ENCODE results near the gene C12orf42. TPM values are rescaled to one million over a fixed set of nuclear protein-coding genes. Genes with fewer than 3 reads are reported as not detected.
A peak's percentile ranks its signal among the peaks of the same experiment; 100 is the strongest.

Gene C12orf42
- total RNA-seq, 1 experiment from 2014 or later: not detected

DNA sequence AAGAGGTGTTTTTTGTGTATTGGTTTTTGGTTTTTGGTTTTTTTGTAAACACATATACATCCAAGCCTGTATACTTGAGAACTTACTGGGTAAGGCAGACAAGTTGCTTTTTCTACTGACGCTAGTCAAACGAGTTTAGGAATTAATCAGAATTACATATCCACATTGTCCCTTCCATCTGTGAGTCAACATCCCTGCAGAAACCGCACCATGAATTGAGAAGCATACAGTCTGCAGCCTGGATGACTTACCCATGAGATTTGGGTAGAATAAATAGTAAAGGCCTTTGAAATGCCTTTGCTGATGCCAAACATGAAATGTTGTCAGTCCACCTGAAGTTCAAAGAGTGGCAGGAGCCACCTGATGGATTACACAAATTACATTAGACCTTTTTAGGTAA, 21.4 kb upstream of the C12orf42 start:
- TF ChIP-seq, protein P1, sequence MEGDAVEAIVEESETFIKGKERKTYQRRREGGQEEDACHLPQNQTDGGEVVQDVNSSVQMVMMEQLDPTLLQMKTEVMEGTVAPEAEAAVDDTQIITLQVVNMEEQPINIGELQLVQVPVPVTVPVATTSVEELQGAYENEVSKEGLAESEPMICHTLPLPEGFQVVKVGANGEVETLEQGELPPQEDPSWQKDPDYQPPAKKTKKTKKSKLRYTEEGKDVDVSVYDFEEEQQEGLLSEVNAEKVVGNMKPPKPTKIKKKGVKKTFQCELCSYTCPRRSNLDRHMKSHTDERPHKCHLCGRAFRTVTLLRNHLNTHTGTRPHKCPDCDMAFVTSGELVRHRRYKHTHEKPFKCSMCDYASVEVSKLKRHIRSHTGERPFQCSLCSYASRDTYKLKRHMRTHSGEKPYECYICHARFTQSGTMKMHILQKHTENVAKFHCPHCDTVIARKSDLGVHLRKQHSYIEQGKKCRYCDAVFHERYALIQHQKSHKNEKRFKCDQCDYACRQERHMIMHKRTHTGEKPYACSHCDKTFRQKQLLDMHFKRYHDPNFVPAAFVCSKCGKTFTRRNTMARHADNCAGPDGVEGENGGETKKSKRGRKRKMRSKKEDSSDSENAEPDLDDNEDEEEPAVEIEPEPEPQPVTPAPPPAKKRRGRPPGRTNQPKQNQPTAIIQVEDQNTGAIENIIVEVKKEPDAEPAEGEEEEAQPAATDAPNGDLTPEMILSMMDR (conservative IDR thresholded peaks at IDR 0.05; ENCODE audit: low read depth, low read length): no peak
- TF ChIP-seq EZH2phosphoT487 (IDR thresholded peaks at IDR 0.05; ENCODE audit: borderline replicate concordance, low read length) (no peak), EZH2 (IDR thresholded peaks at IDR 0.05; ENCODE audit: low read length, unreplicated experiment) (no peak)
- Histone ChIP-seq H3K27ac (ENCODE audit: low read length) (no peak overlapping the region), H3K9me3 (ENCODE audit: low read length) (no peaks in the 10 kb centered on the region), H3K79me2 (ENCODE audit: low read length) (no peaks in the 10 kb centered on the region), H3K9ac (ENCODE audit: low read length) (no peak overlapping the region), H3K4me2 (ENCODE audit: low read length) (no peak overlapping the region), H3K4me3 (ENCODE audit: low read length) (no peak overlapping the region), H4K20me1 (ENCODE audit: low read length) (no peaks in the 10 kb centered on the region), H3K27me3 (ENCODE audit: low read length) (no peaks in the 10 kb centered on the region), H3K4me1 (ENCODE audit: insufficient read depth, low read length) (no peaks in the 10 kb centered on the region), H2AFZ (ENCODE audit: low read length) (no peak overlapping the region), H3K36me3 (ENCODE audit: low read depth, low read length) (no peaks in the 10 kb centered on the region), H3K9me2 (replicated peaks; ENCODE audit: low read length) (no peaks in the 10 kb centered on the region), H3F3A (ENCODE audit: low read length, unreplicated experiment) (no peaks in the 10 kb centered on the region)
- no TSS peak for BruUV-seq (replicated peaks)
- ATAC-seq (no peak), DNase-seq (peak; percentile 57)
- ChIA-PET POLR2A (ENCODE audit: unreplicated experiment) (no interaction called here), CTCF (no interaction called here)
- intact Hi-C loops (cut with micrococcal nuclease): no loop called here

DNA sequence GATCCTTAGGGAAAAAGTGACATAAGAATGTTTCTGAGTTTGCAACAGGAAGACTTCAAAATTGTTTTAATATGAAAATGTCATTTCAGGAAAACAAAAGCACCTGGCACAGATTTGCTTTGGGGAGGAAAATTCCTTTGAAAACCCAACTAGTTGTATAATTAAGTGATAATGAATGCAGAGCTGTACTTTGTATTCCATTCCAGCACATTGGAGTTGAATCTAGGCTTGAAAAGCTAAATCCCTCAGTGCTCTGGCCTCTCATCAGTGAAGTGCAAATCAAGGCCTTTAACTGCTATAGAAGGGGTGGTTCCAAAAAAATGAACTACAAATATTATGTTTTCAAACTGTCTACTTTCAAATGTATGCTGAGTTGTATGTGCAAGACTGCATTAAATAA, 19.6 kb upstream of the C12orf42 start:
- Histone ChIP-seq H3K27me3 (ENCODE audit: low read length) (no peaks in the 10 kb centered on the region), H3K9ac (ENCODE audit: low read length) (no peak overlapping the region), H3K4me3 (ENCODE audit: low read length) (no peak overlapping the region), H3K36me3 (ENCODE audit: low read depth, low read length) (no peaks in the 10 kb centered on the region), H4K20me1 (ENCODE audit: low read length) (no peaks in the 10 kb centered on the region), H3K4me2 (ENCODE audit: low read length) (no peak overlapping the region), H3K27ac (ENCODE audit: low read length) (no peak overlapping the region), H3K4me1 (ENCODE audit: insufficient read depth, low read length) (no peaks in the 10 kb centered on the region), H3K79me2 (ENCODE audit: low read length) (no peaks in the 10 kb centered on the region), H3K9me2 (replicated peaks; ENCODE audit: low read length) (no peaks in the 10 kb centered on the region), H2AFZ (ENCODE audit: low read length) (no peak overlapping the region), H3K9me3 (ENCODE audit: low read length) (no peaks in the 10 kb centered on the region), H3F3A (ENCODE audit: low read length, unreplicated experiment) (no peaks in the 10 kb centered on the region)
- ChIA-PET CTCF (no interaction called here), POLR2A (ENCODE audit: unreplicated experiment) (no interaction called here)
- intact Hi-C loops (cut with micrococcal nuclease): no loop called here
- TF ChIP-seq, protein P1 (conservative IDR thresholded peaks at IDR 0.05; ENCODE audit: low read depth, low read length): no peak
- TF ChIP-seq EZH2 (IDR thresholded peaks at IDR 0.05; ENCODE audit: low read length, unreplicated experiment): no peak
- no peak for TF ChIP-seq EZH2phosphoT487 (IDR thresholded peaks at IDR 0.05; ENCODE audit: borderline replicate concordance, low read length)
- BruUV-seq (replicated peaks): no TSS peak
- DNase-seq (no peak), ATAC-seq (no peak)

DNA sequence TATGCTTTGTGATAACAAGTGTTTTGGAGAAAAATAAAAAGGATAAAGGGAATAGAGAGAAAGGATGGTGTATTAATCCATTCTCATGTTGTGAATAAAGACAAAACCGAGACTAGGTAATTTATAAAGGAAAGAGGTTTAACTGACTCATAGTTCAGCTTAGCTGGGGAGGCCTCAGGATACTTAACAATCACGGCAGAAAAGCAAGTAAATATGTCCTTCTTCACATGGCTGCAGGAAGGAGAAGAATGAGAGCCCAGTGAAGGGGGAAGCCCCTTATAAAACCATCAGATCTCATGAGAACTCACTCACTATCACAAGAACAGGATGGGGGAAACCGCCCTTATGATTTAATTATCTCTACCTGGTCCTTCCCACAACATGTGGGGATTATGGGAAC, 18.1 kb upstream of the C12orf42 start:
- Histone ChIP-seq H2AFZ (ENCODE audit: low read length) (no peak overlapping the region), H3K36me3 (ENCODE audit: low read depth, low read length) (no peaks in the 10 kb centered on the region), H3K4me2 (ENCODE audit: low read length) (no peak overlapping the region), H3K9me2 (replicated peaks; ENCODE audit: low read length) (no peaks in the 10 kb centered on the region), H4K20me1 (ENCODE audit: low read length) (no peaks in the 10 kb centered on the region), H3F3A (ENCODE audit: low read length, unreplicated experiment) (no peaks in the 10 kb centered on the region), H3K4me3 (ENCODE audit: low read length) (no peak overlapping the region), H3K9me3 (ENCODE audit: low read length) (no peaks in the 10 kb centered on the region), H3K27me3 (ENCODE audit: low read length) (peaks cover 7% of the 10 kb centered on the region; the same call in 1 of the 2 replicates), H3K4me1 (ENCODE audit: insufficient read depth, low read length) (no peaks in the 10 kb centered on the region), H3K27ac (ENCODE audit: low read length) (no peak overlapping the region), H3K79me2 (ENCODE audit: low read length) (no peaks in the 10 kb centered on the region), H3K9ac (ENCODE audit: low read length) (no peak overlapping the region)
- ChIA-PET POLR2A (ENCODE audit: unreplicated experiment) (no interaction called here), CTCF (no interaction called here)
- TF ChIP-seq, protein P1 (conservative IDR thresholded peaks at IDR 0.05; ENCODE audit: low read depth, low read length): no peak
- TF ChIP-seq EZH2 (IDR thresholded peaks at IDR 0.05; ENCODE audit: low read length, unreplicated experiment): no peak
- no peak for TF ChIP-seq EZH2phosphoT487 (IDR thresholded peaks at IDR 0.05; ENCODE audit: borderline replicate concordance, low read length)
- no TSS peak for BruUV-seq (replicated peaks)
- ATAC-seq: no peak
- intact Hi-C loops (cut with micrococcal nuclease): no loop called here
- no peak for DNase-seq
